GM21529 (cell line): ENCODE measurements around the gene CKB.
A peak's percentile ranks its signal among the peaks of the same experiment; 100 is the strongest.

Experiments
- ATAC-seq: cut with Tn5 transposase; IDR thresholded peaks from one replicate; pipeline ENCODE4 v1.9.1; 2021; ENCODE audit not compliant: unreplicated experiment

Gene CKB

GRCh38 chr14:103539056-103539825 lies 16.6 kb upstream of the CKB start:
- no peak for ATAC-seq

GRCh38 chr14:103538291-103539055 lies 15.8 kb upstream of the CKB start:
- ATAC-seq, result no peak

- no peak for ATAC-seq
Measured at GRCh38 chr14:103537175-103537990, 14.8 kb upstream of the CKB start.

- no peak for ATAC-seq
Measured at GRCh38 chr14:103536693-103537092, 14.1 kb upstream of the CKB start.

GRCh38 chr14:103535891-103536565 lies 13.4 kb upstream of the CKB start:
- no peak for ATAC-seq

GRCh38 chr14:103535081-103535890 lies 12.7 kb upstream of the CKB start:
- no peak for ATAC-seq

GRCh38 chr14:103534576-103535061 lies 12.0 kb upstream of the CKB start:
- ATAC-seq, result no peak

GRCh38 chr14:103533999-103534575 lies 11.5 kb upstream of the CKB start:
- no peak for ATAC-seq

- no peak for ATAC-seq
Measured at GRCh38 chr14:103533137-103533998, 10.7 kb upstream of the CKB start.

- ATAC-seq, result no peak
Measured at GRCh38 chr14:103532216-103533136, 9.8 kb upstream of the CKB start.

- ATAC-seq, result no peak
Measured at GRCh38 chr14:103531421-103532215, 9.0 kb upstream of the CKB start.

- no peak for ATAC-seq
Measured at GRCh38 chr14:103530831-103531230, 8.2 kb upstream of the CKB start.

GRCh38 chr14:103530390-103530789 lies 7.8 kb upstream of the CKB start:
- no peak for ATAC-seq

GRCh38 chr14:103529383-103530365 lies 7.0 kb upstream of the CKB start:
- no peak for ATAC-seq

- ATAC-seq, result peak; percentile 39
Measured at GRCh38 chr14:103528587-103529382, 6.2 kb upstream of the CKB start, which contains the start of gene TRMT61A. Gene TRMT61A, plus strand, starts transcription at chr14:103529196. Its CDS starts 783 bp downstream, at chr14:103529979.
